Neural cell (in vitro differentiated cells): Measurements from ENCODE around the gene CNTFR. TPM values are rescaled to one million over a fixed set of nuclear protein-coding genes. Genes with fewer than 3 reads are reported as not detected.

Experiments
- H2AFZ ChIP-seq: fragments of 200-600, 300-800 bp; sonication (generic), shearing (Covaris generic); 2 replicates; pipeline ENCODE4 v1.6.0; 2014; ENCODE audit warnings: low read depth, mild to moderate bottlenecking, antibody characterized with exemption, low read length, moderate library complexity
- H3F3A ChIP-seq: fragments of 200-600 bp; shearing (Covaris generic); 2 replicates; pipeline ENCODE4 v1.6.1; 2016; ENCODE audit warnings: mild to moderate bottlenecking, moderate library complexity, mixed read lengths, antibody characterized with exemption, low read length; ENCODE audit not compliant: insufficient read depth, poor library complexity, severe bottlenecking
- H3K27ac ChIP-seq: fragments of 200-600, 300-800 bp; sonication (generic), shearing (Covaris generic); 2 replicates; pipeline ENCODE4 v1.5.1; 2014; ENCODE audit warnings: mild to moderate bottlenecking, low read length, moderate library complexity
- H3K27me3 ChIP-seq: fragments of 300-800, 200-600 bp; sonication (generic), shearing (Covaris generic); 2 replicates; pipeline ENCODE4 v1.6.0; 2014; ENCODE audit warnings: mild to moderate bottlenecking, low read depth, low read length, moderate library complexity; ENCODE audit not compliant: insufficient read depth
- H3K36me3 ChIP-seq: fragments of 300-800, 200-600 bp; sonication (generic), shearing (Covaris generic); 2 replicates; pipeline ENCODE4 v1.5.1; 2014; ENCODE audit warnings: mild to moderate bottlenecking, antibody characterized with exemption, low read length, moderate library complexity; ENCODE audit not compliant: insufficient read depth
- H3K4me2 ChIP-seq: fragments of 300-800, 200-600 bp; sonication (generic), shearing (Covaris generic); 2 replicates; pipeline ENCODE4 v1.6.0; 2014; ENCODE audit warnings: mild to moderate bottlenecking, low read length
- H3K4me3 ChIP-seq: fragments of 300-800, 200-600 bp; sonication (generic), shearing (Covaris generic); 2 replicates; pipeline ENCODE4 v1.5.1; 2014; ENCODE audit warnings: mild to moderate bottlenecking, low read length, moderate library complexity
- H3K79me2 ChIP-seq: fragments of 200-600 bp; shearing (Covaris generic); replicated peaks from 2 replicates; pipeline ENCODE4 v1.6.0; 2014; ENCODE audit warnings: mild to moderate bottlenecking, low read length, moderate library complexity; ENCODE audit not compliant: insufficient read depth
- H3K9ac ChIP-seq: fragments of 300-800, 200-600 bp; sonication (generic), shearing (Covaris generic); 2 replicates; pipeline ENCODE4 v1.6.1; 2016; ENCODE audit warnings: mild to moderate bottlenecking, low read length, mixed read lengths
- H3K9me2 ChIP-seq: fragments of 200-600 bp; shearing (Covaris generic); 2 replicates; pipeline ENCODE4 v1.6.1; 2016; ENCODE audit warnings: mild to moderate bottlenecking, low read length, mixed read lengths; ENCODE audit not compliant: insufficient read depth
- H3K9me3 ChIP-seq: fragments of 200-600, 300-800 bp; sonication (generic), shearing (Covaris generic); 2 replicates; pipeline ENCODE4 v1.6.1; 2016; ENCODE audit warnings: mild to moderate bottlenecking, mixed run types, low read length, moderate library complexity, mixed read lengths
- H4K20me1 ChIP-seq: fragments of 200-600 bp; shearing (Covaris generic); 2 replicates; pipeline ENCODE4 v1.6.1; 2016; ENCODE audit warnings: mild to moderate bottlenecking, mixed run types; ENCODE audit not compliant: insufficient read depth
- CTCF ChIP-seq: fragments of 450-650 bp; IDR thresholded peaks from 2 replicates; pipeline ENCODE4 v1.5.1; 2014; ENCODE audit warnings: antibody characterized with exemption, mild to moderate bottlenecking, moderate library complexity; ENCODE audit not compliant: poor library complexity, severe bottlenecking
- EP300 ChIP-seq: fragments of 450-650 bp; conservative IDR thresholded peaks from 2 replicates; pipeline ENCODE4 v1.6.1; 2014; ENCODE audit warnings: antibody characterized with exemption, mild to moderate bottlenecking, moderate library complexity; ENCODE audit not compliant: poor library complexity, severe bottlenecking
- EZH2 ChIP-seq: fragments of 200-600, 300-800 bp; shearing (Covaris generic), sonication (generic); IDR thresholded peaks from 2 replicates; pipeline ENCODE4 v1.6.1; 2014; ENCODE audit warnings: antibody characterized with exemption, low read length, borderline replicate concordance, mild to moderate bottlenecking; ENCODE audit not compliant: insufficient read depth, poor library complexity, severe bottlenecking
- MXI1 ChIP-seq: fragments of 450-650 bp; conservative IDR thresholded peaks from 2 replicates; pipeline ENCODE4 v1.6.1; 2014; ENCODE audit warnings: antibody characterized with exemption, mild to moderate bottlenecking; ENCODE audit not compliant: poor library complexity, severe bottlenecking
- POLR2AphosphoS5 ChIP-seq: IDR thresholded peaks from 2 replicates; pipeline ENCODE4 v1.6.1; 2012
- RAD21 ChIP-seq: fragments of 450-650 bp; conservative IDR thresholded peaks from 2 replicates; pipeline ENCODE4 v1.6.1; 2014; ENCODE audit warnings: antibody characterized with exemption, mild to moderate bottlenecking, moderate library complexity
- REST ChIP-seq: IDR thresholded peaks from 2 replicates; pipeline ENCODE4 v1.6.1; 2012; ENCODE audit warnings: borderline replicate concordance
- polyA plus RNA-seq: library from polyadenylated mRNA; depleted of rRNA; stranded (reverse); fragments of >200 nt; gene quantifications from 2 replicates; pipeline ENCODE4 v1.2.3, GENCODE V29; 2014

The CNTFR gene
- polyA plus RNA-seq, 1 donor from 2014 or later = 19.0 TPM

GRCh38 chr9:34550681-34551270 lies 38.7 kb downstream of the CNTFR start:
- Histone ChIP-seq H3K27ac (no peak overlapping the region), H3K9me3 (no peaks in the 10 kb centered on the region), H3K9me2 (no peaks in the 10 kb centered on the region), H3K4me3 (no peak overlapping the region), H3K27me3 (no peaks in the 10 kb centered on the region), H2AFZ (no peak overlapping the region), H3F3A (no peaks in the 10 kb centered on the region), H4K20me1 (no peaks in the 10 kb centered on the region), H3K36me3 (no peaks in the 10 kb centered on the region), H3K79me2 (no peaks in the 10 kb centered on the region), H3K4me2 (no peak overlapping the region), H3K9ac (no peak overlapping the region)
- TF ChIP-seq POLR2AphosphoS5 = no peak
- no peak for TF ChIP-seq REST
- no peak for TF ChIP-seq MXI1
- no peak for TF ChIP-seq EZH2
- TF ChIP-seq RAD21 = no peak
- TF ChIP-seq EP300 = no peak

- Histone ChIP-seq H3K36me3 (no peaks in the 10 kb centered on the region), H2AFZ (no peak overlapping the region)
Observed at GRCh38 chr9:34550016-34550680, 39.4 kb downstream of the CNTFR start.

More at GRCh38 chr9:34550016-34550680, 39.4 kb downstream of the CNTFR start:
- TF ChIP-seq EP300 (no peak), CTCF (no peak)
- Histone ChIP-seq H4K20me1 (no peaks in the 10 kb centered on the region), H3K4me3 (no peak overlapping the region), H3K9me2 (no peaks in the 10 kb centered on the region), H3K27ac (no peak overlapping the region), H3K27me3 (no peaks in the 10 kb centered on the region), H3K79me2 (no peaks in the 10 kb centered on the region), H3F3A (no peaks in the 10 kb centered on the region), H3K9me3 (no peaks in the 10 kb centered on the region), H3K9ac (no peak overlapping the region), H3K4me2 (no peak overlapping the region)
